Measurements from ENCODE around the gene KRT27.

DNA sequence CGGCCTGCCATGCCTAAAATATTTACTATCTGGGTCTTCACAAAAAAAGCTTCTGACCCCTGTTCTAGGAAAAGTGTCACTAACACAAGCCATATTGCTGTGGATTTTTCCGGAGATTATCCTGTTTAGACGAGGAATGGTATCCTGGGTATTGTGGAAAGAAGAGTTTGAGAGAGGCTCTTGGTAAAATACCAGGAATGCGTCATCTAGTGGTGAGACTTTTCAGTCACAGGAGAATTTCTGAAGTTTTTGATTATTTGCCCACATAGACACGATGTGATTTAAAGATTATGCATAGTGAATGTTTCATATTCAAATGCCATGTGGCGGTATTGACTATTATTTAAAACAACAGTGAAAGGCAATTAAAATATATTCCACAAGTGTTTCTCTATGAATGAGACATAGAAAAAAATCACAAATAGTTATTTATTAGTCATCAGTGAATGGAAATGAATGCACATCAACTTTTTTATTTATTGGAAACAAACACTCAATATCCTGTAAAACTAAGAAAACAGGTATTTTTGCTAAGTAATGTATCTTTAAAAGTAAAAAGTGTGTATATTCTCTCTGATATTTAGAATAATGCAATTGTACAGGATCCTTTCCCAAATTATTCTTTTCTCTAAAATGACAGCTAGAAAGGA lies 9.6 kb upstream of the KRT27 start:
- TF ChIP-seq, protein P1, sequence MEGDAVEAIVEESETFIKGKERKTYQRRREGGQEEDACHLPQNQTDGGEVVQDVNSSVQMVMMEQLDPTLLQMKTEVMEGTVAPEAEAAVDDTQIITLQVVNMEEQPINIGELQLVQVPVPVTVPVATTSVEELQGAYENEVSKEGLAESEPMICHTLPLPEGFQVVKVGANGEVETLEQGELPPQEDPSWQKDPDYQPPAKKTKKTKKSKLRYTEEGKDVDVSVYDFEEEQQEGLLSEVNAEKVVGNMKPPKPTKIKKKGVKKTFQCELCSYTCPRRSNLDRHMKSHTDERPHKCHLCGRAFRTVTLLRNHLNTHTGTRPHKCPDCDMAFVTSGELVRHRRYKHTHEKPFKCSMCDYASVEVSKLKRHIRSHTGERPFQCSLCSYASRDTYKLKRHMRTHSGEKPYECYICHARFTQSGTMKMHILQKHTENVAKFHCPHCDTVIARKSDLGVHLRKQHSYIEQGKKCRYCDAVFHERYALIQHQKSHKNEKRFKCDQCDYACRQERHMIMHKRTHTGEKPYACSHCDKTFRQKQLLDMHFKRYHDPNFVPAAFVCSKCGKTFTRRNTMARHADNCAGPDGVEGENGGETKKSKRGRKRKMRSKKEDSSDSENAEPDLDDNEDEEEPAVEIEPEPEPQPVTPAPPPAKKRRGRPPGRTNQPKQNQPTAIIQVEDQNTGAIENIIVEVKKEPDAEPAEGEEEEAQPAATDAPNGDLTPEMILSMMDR (IDR thresholded peaks at IDR 0.05), result peak; percentile 46 to 84 (median 70)
- no peak for TF ChIP-seq POLR2A (IDR thresholded peaks at IDR 0.05)
